ENCODE measurements around the gene CD248. TPM values are rescaled to one million over a fixed set of nuclear protein-coding genes. Genes with fewer than 3 reads are reported as not detected.
A peak's percentile ranks its signal among the peaks of the same experiment; 100 is the strongest.

The CD248 gene
- total and polyA plus RNA-seq, 8 donors: 69.8 to 128 (median 92.4) TPM

DNA sequence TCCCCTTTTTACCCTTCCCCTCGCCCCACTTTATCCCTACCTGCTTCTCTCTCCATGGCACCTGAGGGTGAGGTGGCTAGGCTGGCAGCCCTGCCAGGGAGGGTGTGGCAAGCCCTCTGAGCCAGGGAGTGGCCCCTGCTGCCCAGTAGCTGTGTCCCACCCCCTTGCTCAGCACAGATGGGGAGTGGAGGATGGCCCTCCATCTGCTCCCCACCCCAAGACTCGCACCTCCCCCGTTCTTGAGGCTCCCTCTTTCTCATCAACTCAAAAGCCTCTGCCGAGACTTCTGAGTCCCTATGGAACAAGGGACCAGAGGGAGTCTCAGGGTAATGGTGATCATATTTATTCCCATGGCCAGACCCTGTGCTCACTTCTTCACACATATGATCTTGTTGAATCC lies 23.5 kb downstream of the CD248 start:
- TF ChIP-seq CTCF (IDR thresholded peaks at IDR 0.05): no peak
- H3K4me3 ChIP-seq: no peak overlapping the region
- H3K9me3 ChIP-seq: no peaks in the 10 kb centered on the region
- H3K36me3 ChIP-seq: no peaks in the 10 kb centered on the region
- H3K27ac ChIP-seq: no peak overlapping the region
- H3K27me3 ChIP-seq: peaks cover 19 to 79% of the 10 kb centered on the region in 2 donors
- H3K4me1 ChIP-seq: peaks cover 8 to 20% of the 10 kb centered on the region in 2 donors
- intact Hi-C loops (cut with DNase I): no loop called here
- ATAC-seq (no peak), DNase-seq (no peak)

DNA sequence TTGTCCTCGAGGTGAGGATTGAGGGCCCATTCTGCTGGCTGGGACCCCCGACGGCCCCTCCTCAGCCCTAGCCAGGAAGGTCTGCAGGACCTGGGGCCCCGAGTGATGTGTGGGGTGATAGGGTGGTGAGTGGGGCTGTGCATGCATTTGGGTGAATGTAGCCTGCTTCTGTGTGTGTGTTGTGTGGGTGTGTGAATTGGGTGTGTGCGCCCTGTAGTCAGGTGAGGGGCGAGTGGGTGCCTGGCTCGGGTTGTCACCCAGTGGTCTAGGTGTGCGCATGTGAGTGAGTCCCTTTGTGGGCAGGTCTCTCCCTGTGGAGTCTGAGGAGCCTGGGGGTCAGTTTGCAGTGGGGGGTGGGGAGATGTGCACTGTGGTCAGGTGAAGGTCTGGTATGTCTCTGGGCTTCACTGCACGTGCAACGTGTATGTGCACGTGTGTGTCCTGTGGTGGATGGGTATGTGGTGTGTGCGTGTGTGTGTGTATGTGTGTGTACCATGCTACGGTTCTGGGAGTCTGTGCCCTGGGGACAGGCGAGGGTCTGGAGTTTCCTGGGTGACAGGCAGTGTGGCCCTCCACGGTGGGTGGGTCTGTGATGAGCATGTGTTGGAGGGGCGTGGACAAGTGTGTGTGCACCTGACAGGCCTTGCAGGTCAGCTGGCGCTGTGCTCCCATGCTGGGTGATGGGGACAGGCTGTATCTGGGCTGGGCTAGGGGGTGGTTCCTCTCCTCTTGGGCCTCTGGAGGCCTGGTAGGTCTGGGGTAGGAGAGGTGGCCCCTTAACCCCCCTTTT lies 24.1 kb downstream of the CD248 start:
- Histone ChIP-seq H3K27ac (no peak overlapping the region), H3K9me3 (no peaks in the 10 kb centered on the region), H3K4me1 (peaks cover 14 to 26% of the 10 kb centered on the region in 2 donors), H3K36me3 (no peaks in the 10 kb centered on the region), H3K4me3 (no peak overlapping the region), H3K27me3 (peaks cover 19 to 79% of the 10 kb centered on the region in 2 donors)
- DNase-seq (no peak), ATAC-seq (no peak)
- no peak for TF ChIP-seq CTCF (IDR thresholded peaks at IDR 0.05)
- intact Hi-C loops (cut with DNase I): no loop called here

DNA sequence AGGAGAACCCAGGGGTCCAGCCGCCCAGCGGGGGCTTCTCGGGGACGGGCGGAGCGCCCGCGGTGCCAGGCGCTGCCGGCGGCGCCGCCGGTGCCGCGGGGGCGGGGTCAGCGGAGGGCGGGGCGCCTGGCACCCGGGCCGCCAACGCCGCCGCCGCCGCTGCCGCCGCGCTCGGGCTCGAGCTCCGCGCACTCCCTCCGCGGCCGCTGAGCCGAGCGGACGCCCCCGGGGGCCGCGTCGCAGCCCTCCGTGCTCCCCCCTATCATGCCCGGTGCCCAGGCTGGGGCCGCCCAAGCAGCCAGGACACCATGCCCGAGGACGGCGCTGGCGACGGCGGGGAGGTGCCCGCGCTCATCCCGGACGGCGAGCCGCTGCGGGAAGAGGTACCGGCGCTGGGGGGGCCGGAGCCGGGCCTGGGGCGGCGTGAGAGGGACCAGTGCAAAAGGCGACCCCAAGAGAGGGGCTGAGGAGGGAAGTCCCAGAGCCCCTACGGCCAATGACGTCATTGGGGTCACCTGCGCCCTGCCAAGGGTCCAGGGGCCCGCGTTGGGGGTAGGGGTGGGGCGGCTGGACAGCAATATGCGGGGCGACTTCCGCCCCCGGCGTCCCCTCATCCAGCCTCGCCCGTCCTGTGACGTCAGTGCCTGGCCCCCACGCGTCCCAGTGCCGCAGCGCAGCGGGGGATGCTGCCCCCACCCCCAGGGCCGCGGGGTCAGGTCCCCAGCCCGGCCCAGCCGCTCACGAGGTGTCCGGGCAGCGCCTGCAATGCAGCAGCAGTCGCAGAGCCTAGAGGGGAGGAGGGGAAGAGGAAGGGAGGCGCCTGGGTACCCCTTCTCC lies 24.9 kb downstream of the CD248 start, which contains the start of gene TMEM151A:
TSS of gene TMEM151A (plus strand) at position 189 of the 837 bp plus-strand sequence. CDS start at position 309, 120 bp downstream.
- peak in 1 of 4 donors; percentile 85 for DNase-seq
- peaks cover 19 to 72% of the 10 kb centered on the region in 2 donors for H3K27me3 ChIP-seq
- no peak for ATAC-seq
- peaks cover 16 to 33% of the 10 kb centered on the region in 2 donors for H3K4me1 ChIP-seq
- no peak within 1 kb of the TSS for H3K27ac ChIP-seq
- TF ChIP-seq CTCF (IDR thresholded peaks at IDR 0.05): no peak
- no peaks in the 10 kb centered on the region for H3K36me3 ChIP-seq
- intact Hi-C loops (cut with DNase I): no loop called here
- no peaks in the 10 kb centered on the region for H3K9me3 ChIP-seq
- peak within 1 kb of the TSS in 1 of 2 donors; percentile 39 for H3K4me3 ChIP-seq

DNA sequence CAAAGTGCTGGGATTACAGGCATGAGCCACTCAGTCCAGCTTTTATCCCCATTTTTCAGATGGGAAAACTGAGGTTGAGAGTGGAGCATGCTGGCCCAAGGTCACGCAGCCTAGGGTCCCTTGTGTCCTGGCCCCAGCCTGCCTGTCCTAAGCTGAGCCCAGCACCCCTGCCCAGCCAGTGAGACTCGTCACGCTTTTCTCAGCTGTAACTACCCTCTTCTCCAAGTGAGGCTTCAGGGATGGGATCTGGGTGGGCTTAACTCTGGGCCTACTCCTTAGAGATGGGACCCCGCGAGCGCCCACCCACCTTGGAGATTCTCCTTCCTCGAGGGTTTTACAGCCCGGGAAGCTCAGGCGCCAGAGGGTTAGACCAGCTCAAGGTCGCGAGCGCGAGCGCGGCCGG lies 25.5 kb downstream of the CD248 start:
- ATAC-seq (no peak), DNase-seq (no peak)
- TF ChIP-seq CTCF (IDR thresholded peaks at IDR 0.05): no peak
- no peaks in the 10 kb centered on the region for H3K9me3 ChIP-seq
- H3K27ac ChIP-seq: no peak overlapping the region
- peaks cover 16 to 33% of the 10 kb centered on the region in 2 donors for H3K4me1 ChIP-seq
- no peaks in the 10 kb centered on the region for H3K36me3 ChIP-seq
- peaks cover 19 to 66% of the 10 kb centered on the region in 2 donors for H3K27me3 ChIP-seq
- intact Hi-C loops (cut with DNase I): no loop called here
- peak overlapping the region in 1 of 2 donors; percentile 39 for H3K4me3 ChIP-seq

- H3K4me3 ChIP-seq: peak overlapping the region in 1 of 2 donors; percentile 69
Observed at GRCh38 chr11:66290330-66290621, 26.6 kb downstream of the CD248 start.

More at GRCh38 chr11:66290330-66290621, 26.6 kb downstream of the CD248 start:
- Histone ChIP-seq H3K9me3 (no peaks in the 10 kb centered on the region), H3K4me1 (peaks cover 16 to 33% of the 10 kb centered on the region in 2 donors), H3K27ac (no peak overlapping the region), H3K27me3 (peaks cover 19 to 56% of the 10 kb centered on the region in 2 donors), H3K36me3 (peaks cover 0 to 1% of the 10 kb centered on the region in 2 donors)
- no peak for ATAC-seq
- intact Hi-C loops (cut with DNase I): no loop called here
- no peak for DNase-seq
- TF ChIP-seq CTCF (IDR thresholded peaks at IDR 0.05): no peak

Data from left lung (tissue), 10 donors.